GM18519 (cell line): Measurements from ENCODE around the gene INSYN1.
"Not testable (repeated sequence)": the region's sequence is repeated elsewhere in the genome, so short reads cannot be mapped to it uniquely, and the experiment has no call there.

Experiments used
- ATAC-seq: cut with Tn5 transposase; IDR thresholded peaks from one replicate; pipeline ENCODE4 v1.9.1; 2021; ENCODE audit warnings: mild to moderate bottlenecking, moderate library complexity; ENCODE audit not compliant: unreplicated experiment, low FRiP score

INSYN1 gene

DNA sequence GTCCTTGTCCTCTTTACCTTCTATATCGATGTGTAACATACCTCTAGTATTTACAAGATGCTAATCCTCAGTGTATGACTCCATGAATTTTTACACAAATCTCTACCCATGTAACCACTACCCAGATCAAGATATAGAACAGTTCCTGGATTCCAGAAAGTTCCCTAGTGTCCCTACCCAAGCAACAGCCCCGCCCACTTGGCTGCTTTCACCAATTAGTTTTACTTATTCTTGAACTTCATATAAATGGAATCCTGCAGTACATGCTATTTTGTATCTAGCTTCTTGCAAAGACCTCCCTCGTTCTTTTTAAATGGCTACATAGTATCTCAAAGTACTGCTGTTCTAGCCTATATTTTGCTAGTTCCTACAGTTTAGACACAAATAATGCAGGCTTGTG lies 35.9 kb downstream of the INSYN1 start:
- ATAC-seq, result no peak

DNA sequence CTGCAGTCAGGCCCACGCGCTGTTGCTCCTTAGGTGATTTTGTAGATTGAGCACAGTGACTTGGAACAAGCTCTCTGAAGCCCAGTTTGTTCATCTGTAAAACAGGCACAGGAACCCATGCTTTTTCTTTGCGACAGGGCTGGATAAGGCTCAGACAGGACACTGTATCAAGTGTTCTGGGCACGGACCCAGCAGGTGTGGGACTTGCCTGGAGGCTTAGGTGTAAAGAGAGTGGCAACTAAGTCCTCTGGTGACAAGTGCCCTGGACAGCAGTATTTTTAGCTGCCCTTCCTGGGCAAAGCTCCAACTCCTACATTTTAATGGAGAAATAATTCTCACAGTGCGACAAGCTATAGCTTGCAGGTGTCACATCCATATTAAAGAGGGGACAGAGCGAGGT lies 36.7 kb downstream of the INSYN1 start:
- ATAC-seq, result no peak

DNA sequence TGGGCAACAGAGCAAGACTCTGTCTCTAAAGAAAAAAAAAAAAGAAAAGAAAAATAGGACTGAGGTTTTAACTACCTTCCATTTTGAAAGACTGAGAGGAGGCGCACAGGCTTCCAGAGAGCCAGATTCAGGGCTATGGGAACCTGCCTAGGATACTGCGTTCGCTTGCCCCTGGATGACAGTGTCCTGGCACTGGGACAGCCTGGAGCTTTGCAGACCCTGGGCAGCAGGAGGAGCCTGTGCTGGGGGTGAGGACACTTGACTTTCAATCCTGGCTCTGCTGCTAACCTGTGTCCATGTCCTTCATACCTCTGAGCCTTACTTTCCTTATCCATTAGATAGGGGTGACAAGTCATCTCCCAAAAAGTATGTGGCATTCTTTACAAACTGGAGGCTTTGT lies 37.7 kb downstream of the INSYN1 start:
- no peak for ATAC-seq

DNA sequence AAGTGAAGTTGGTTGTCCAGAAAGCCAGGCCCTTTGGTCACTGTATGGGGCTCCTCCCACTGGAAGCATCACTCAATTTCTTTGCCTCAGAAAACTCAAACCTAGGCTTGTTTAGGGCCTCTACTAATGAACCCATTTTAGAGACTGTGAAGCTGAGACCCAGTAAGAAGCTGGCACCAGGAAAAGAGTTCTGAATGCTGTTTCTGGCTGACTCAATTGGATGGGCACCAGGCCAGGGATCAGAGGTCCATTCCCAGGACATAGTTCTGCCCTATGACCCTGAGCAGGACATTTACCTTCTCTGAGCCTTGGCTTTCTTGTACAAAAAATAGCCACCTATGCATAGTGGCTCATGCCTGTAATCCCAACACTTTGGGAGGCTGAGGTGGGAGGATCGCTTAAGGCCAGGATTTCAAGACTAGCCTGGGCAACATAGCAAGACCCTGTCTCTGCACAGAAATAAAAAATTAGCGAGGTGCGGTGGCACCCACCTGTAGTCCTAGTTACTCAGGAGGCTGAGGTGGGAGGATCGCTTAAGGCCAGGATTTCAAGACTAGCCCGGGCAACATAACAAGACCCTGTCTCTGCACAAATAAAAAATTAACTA lies 38.4 kb downstream of the INSYN1 start:
- ATAC-seq, result no peak

DNA sequence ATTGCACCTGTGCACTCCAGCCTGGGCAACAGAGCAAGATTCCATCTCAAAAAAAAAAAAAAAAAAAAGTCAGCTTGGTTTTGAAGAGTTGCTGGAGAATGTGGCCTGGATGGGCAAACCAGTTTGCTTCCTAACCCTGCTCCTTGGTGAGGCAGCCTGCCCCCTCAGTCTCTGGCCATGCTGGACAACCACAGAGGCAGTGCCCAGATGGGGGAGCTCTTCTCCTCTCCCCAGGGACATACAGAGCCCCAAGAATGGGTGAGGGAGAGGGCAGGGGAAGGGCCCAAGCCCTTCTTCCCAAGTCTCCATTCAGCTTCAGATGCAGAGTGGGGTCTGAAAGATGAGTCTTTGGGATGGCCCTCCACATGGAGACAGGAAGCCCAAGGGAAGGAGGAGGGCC lies 41.0 kb downstream of the INSYN1 start:
- ATAC-seq, result no peak

DNA sequence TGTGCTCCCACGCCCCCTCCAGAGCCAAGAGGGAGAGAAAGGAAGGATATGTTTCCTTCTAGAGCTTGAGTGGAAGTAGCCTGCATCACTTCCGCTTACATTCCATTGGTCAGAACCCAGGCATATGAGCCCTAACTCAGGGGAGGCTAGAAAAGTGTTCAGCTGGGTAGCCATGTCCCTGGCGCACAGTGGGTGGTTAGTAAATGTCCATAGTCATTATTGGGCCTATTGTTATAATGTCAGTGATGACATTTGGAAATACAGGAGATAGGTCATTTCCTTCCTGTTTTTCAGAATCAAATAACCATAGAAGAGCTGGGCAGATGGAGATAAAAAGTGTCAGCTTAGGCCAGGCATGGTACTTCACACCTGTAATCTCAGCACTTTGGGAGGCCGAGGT lies 41.6 kb downstream of the INSYN1 start:
- no peak for ATAC-seq

DNA sequence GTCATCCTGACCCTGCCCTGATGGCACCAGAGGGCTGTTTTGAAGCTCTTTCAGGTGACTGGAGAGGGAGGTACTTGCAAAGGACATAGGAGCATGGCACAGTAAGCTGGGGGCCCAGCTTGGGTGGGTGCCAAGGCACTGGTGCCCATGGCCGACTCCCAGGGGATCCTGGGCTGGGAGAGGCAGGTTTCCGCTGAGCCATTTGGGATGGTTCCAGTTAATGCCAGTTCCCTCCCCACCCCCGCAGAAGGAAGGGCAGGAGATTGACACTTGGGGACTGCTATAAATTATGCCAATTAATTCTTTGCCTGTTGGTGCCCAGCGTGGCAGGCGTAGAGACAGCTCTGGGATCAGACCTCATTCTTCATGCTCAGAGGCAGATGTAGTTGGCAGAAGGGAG lies 42.8 kb downstream of the INSYN1 start:
- no peak for ATAC-seq

DNA sequence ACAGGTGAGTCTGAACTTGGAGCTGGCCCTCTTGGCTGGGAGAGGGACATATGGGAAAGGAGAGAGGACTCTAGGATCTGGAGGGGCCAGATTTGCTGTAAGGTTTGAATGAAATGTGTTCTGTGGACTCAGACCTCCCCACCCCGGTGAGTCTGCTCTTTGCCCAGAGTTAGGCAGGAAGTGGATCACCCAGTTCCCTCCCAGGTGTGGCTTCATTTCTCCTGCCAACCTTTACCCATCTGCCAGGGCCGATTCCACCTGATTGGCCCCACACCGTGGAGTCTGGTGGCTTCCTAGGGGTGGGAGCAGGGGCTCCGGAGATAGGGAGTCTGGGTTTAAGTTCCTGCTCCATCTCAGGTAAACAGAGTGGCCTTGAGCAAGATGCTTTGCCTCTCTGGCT lies 43.5 kb downstream of the INSYN1 start:
- ATAC-seq, result no peak

DNA sequence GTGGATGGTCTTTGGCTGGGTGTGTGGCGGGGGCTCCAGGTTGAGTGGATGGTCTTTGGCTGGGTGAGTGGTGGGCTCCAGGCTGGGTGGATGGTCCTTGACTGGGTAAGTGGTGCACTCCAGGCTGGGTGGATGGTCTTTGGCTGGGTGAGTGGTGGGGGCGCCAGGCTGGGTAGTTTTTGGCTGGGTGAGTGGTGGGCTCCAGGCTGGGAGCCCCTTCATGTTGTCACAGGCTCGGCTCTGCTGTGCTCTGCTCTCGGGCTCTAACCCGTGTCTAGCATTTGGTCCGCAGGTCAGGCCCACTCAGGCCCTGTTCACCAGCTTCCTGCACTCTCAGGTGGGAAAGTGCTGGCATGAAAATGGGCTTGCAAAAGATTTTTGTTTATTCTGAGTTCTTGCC lies 43.9 kb downstream of the INSYN1 start:
- ATAC-seq, result no peak

DNA sequence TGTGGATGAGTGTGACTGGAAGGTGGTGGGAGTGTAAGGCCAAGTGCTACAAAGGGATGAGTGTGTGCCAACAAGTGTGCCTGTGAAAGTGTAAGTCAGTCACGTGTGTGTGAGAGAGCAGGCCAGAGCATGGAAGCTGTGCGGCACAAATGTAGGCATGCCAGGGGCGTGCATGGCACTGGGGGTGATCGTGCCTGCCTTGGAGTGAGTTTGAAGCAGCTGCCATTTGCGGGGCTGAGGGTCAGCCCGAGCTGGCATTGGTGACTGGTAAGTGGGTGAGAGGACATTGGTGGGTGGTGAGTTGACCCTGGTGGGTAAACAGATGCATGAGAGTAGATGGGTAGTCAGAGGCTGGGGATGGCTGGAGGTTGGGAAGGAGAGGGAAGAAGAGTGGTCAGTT lies 44.5 kb downstream of the INSYN1 start:
- no peak for ATAC-seq

DNA sequence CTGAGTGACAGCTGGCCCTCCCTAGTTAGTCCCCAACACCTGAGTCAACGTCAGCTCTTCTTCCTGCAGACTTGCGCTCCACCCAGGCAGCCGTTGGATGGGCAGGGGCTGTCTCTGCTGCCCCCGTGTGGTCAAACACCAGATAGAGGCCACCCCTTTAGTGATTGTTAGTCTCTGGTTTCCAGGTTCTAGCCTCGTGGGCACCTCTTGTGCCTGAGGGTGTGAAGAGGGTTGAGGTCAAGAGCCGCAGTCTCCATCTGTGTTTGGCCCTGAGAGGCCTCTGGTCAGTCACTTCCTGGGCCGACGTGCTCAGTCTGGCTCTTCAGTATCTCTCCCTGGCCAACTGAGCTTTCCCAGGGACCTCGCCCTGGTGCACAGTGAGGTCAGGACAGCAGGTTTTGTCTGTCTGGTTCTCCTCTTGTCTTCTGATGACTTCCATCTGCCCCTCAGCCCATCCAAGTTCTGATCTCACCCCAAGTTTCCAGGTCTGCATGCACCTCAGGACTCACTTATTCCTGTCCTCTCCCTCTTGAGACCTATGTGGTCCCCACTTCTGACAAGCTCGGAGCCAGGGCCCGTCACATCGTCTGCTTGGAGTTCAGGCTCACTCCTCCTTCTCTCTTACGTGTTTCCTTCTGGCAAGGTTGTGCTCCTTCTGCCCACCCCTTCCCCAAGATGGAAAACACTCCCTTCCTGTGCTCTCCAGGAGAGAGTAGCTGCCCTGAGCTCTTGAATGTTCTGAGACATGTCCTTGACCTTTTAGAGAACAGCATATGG lies 48.1 kb downstream of the INSYN1 start:
- no peak for ATAC-seq

DNA sequence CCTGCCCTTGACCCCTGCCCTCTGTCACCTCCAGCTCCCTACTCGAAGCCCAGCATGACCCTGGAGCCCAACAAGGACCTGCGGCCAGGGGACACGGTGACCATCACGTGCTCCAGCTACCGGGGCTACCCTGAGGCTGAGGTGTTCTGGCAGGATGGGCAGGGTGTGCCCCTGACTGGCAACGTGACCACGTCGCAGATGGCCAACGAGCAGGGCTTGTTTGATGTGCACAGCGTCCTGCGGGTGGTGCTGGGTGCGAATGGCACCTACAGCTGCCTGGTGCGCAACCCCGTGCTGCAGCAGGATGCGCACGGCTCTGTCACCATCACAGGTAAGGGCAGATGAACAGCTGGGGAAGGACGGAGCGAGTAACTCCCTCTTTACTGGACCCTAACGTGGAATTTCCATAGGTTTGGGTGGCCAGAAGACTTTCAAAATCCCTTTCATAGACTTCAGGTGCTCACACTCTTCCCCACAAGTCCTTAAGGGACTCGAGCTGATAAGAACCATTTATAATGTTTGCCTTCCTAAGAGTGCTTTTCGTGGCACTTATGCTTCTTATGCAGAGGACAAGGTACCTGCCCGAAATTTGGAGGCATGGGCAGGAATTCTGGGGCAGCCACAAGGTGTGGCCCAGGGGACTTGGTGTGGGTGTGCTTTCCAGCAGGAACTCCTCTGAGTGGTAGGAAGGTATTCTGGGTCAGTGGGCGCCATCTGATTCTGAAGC lies 48.8 kb downstream of the INSYN1 start:
- not testable (repeated sequence) for ATAC-seq

DNA sequence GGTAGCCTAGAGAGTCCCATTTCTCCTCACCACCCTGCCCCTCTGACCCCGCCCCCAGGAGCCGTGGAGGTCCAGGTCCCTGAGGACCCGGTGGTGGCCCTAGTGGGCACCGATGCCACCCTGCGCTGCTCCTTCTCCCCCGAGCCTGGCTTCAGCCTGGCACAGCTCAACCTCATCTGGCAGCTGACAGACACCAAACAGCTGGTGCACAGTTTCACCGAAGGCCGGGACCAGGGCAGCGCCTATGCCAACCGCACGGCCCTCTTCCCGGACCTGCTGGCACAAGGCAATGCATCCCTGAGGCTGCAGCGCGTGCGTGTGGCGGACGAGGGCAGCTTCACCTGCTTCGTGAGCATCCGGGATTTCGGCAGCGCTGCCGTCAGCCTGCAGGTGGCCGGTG lies 49.5 kb downstream of the INSYN1 start:
- ATAC-seq, result not testable (repeated sequence)

DNA sequence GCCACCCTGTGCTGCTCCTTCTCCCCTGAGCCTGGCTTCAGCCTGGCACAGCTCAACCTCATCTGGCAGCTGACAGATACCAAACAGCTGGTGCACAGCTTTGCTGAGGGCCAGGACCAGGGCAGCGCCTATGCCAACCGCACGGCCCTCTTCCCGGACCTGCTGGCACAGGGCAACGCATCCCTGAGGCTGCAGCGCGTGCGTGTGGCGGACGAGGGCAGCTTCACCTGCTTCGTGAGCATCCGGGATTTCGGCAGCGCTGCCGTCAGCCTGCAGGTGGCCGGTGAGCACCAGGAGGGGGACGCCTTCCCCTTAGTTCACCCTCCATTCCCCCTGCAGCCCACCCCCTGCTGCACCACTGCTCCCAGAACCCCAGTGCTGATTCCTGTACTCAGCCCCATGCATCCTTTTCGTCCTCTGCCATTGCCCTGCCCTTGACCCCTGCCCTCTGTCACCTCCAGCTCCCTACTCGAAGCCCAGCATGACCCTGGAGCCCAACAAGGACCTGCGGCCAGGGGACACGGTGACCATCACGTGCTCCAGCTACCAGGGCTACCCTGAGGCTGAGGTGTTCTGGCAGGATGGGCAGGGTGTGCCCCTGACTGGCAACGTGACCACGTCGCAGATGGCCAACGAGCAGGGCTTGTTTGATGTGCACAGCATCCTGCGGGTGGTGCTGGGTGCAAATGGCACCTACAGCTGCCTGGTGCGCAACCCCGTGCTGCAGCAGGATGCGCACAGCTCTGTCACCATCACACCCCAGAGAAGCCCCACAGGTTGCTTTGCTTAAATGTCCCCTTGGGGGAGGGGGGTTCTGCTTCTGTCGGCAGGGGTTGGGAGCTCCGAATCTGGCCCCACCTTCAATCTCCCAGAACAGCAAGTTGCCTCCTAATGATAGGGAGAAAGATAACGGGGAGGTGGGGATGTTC lies 50.6 kb downstream of the INSYN1 start:
- ATAC-seq, result not testable (repeated sequence)

DNA sequence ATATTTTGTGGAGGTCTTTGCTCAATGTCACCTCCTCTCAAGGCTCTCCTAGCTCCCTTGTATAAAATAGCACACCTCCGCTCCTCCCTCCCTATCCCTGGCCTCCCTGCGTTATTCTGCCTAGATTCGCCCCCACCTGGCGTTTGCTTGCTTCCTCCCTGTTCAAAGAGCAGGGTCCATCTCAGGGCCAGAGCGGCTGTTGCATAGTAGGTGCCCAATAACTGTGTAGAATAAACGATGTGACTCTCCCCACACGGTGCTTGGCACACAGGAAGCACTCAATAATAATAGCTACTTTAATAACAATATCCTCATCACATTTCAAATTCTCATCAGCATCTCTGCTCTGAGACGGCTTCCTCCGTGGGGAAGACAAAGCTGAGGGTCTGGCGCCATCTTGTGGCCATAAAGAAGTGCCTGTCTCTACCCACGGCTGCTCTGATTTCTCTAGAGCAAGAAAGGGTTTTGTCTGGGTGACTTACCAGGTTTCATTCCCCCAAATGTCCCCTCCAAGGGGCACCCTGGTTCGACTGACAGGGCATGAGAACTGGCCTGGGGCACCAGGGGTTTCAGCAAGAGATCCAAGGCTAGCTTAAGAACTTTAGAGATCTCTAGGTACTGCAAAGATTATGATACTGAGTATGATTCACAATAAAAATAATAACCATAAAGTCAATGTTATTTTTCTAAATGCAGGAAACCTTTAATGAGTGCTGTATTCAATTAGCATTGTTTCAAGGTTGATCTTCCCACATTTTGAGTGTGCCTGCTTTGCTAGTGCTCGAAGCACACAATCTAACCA lies 52.9 kb downstream of the INSYN1 start:
- ATAC-seq, result no peak

DNA sequence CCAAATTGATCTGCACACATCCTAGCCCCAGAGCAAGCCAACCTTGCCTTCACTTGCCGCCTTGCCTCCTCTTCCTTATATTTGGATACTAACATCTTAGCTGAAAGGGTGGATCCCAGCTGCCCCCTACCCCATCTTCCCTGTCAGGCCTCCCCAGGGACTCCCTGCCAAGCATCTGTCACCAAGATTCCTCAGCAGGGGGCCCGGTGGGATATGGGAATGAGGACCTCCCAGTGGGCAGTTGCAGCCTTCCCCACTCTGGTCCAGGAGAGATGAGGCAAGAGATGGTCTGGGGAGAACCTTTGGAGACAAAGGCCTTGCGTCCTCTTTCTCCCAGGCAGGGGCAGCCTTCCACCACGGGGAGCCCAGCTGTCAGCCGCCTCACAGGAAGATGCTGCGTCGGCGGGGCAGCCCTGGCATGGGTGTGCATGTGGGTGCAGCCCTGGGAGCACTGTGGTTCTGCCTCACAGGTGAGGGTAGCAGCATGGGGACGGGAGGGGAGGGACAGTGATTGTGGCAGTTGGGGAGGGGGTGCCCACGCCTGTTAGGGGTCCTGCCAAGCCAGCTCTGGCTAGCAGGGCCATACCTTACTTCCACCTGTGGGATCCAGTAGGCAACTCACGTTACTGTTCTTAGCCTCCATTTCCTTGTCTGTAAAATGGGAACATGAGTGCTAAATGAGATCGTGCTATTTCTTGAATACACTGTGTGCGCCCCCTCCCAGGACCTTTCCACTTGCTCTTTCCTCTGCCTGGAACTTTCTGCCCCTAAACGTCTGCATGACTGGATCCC lies 53.7 kb downstream of the INSYN1 start:
- no peak for ATAC-seq

DNA sequence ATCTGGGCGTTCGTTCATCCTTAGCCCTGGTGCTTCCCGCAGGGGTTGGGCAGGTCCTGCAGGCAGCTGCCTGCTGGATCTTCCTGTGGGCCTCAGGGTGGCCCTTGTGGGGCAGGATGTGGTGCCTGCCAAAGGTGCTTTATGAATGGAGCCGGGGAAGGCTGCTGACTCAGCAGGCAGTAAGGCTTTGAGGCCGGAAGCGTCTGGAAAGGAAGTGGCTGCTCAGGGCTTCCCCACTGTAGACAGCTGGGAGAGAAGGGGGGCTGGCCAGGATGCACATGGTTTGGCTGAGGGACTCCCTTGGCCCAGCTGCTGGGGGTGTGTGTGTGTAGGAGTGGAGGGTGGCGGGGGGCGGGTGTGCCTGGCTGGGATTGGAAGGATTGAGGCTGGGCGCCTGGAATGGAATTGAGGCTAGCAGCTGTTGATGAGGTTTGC lies 56.1 kb downstream of the INSYN1 start:
- no peak for ATAC-seq

DNA sequence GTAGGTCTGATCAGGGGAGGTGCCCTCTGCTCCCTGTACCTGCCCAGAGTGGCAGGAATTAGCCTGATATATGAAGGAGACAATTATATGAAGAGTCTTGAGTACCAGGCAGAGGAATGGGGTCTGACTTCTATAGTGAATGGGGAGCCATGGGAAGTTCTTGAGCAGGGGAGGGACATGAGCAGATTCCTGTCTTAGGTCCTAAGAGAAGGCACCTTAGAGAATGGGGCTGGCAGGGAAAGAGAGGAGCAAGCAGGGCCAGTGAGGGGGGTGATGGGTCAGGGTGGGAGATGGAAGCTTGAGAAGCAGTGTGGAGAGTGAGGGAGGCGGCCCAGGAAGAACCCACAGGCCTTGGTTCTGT lies 56.5 kb downstream of the INSYN1 start:
- no peak for ATAC-seq
